Stimulated activated CD8-positive, alpha-beta memory T cell treated with anti-CD3 and anti-CD28 coated beads, Interleukin-12 subunit alpha, Interleukin-12 subunit beta, amount 100 ng/mL, for 24 hours (primary cell): ENCODE measurements around the gene TRIM9.

Experiments used
- DNase-seq: peaks from one replicate; pipeline ENCODE4 v3.0.0-alpha.2; 2020; ENCODE audit errors: extremely low read depth

The TRIM9 gene

DNA sequence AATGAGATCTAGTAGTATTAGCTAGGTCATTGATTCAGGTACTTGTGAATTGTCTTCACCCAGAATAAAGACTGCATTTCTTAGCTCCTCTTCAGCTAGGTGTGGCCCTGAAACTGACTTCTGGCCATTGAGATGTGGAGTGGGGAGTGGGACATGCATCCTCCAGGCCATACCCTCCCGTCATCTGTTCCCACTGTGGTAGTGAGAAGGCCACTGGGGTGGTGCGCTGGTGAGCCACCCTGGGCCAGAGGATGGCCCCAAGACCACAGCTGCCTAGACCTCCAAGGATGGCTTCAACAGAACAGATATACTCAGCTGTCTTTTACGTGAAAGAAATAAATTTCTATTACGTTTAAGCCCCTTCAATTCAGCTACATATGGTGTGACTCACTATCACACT is 36.5 kb downstream of the TRIM9 start:
- DNase-seq, result no peak

DNA sequence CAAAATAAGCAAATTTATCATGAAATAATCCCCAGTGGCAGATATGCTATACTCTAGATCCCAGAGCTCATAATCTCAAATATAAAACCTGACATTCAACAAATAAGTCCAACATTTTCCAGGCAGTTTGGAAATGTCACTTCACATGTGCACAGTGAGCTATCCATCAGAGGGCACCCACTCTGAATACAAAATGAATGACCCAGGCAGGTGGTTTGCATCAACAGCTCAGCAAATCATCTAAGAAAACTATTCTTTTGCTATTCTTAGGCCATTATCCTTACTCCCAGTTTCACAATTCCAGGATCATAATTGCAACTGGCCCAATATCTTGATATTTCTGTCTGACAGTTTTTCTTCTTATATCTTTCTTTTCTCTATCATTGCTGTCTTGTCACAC is 38.5 kb downstream of the TRIM9 start:
- no peak for DNase-seq

DNA sequence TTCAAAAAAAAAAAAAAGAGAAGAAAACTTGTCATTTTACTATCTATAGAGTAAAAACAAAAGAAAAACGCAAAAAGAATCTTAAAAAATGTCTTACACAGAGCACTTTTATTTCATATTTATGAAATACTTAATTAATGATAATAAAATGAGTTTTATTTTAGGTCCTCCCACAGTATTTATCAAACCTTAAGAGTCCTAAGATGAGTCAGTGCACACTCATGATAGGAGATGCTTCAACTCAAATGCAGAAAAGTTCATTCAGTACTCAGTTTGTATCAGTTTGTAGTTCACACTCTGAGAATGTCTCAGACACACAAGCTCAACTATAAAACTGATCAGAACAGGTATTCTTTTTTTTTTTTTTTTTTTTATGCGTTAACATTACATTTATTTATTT is 41.7 kb downstream of the TRIM9 start:
- no peak for DNase-seq

DNA sequence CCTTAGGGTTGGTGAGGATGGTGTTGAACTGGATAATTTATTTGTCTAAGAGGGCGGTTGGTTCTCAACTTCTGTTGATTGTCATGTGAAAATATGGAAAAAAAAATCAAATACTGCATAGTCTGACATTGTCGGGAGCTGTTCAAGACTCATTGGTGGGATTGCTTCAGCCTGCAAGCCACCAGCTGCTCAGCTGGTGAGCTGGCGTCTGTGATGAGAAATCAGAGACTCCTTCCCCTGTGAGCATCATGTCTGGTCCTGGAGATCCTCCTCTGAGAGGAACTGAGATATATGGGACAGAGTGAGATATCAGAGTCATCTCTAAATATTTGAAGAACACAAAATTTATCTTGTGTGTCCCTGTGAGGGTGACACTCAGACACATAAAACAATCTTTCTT is 49.9 kb downstream of the TRIM9 start:
- DNase-seq, result no peak

- DNase-seq, result no peak
These were observed 53.0 kb downstream of the TRIM9 start for GRCh38 chr14:51041883-51042282.

DNA sequence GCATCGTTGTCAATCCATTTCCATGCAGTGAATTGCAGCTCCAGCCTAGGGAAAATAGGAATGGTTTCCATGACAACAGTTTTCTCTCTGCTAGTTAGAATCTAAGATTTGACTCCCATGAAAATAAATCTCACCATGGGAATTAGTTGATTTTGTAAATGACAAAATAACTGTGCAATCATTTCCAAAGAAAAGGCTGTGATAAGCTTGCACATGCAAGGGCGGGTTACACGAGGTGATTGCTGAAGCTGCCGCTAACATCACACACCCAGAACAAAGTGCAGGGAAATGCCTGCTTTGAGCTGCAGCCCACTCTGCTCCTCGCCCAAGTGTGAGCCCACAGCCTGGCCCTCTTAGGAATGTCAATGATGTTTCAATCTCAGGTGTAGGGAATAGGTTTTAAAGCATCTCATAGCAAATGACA is 53.8 kb downstream of the TRIM9 start:
- no peak for DNase-seq

GRCh38 chr14:51039252-51039651 is 55.7 kb downstream of the TRIM9 start:
- no peak for DNase-seq

DNA sequence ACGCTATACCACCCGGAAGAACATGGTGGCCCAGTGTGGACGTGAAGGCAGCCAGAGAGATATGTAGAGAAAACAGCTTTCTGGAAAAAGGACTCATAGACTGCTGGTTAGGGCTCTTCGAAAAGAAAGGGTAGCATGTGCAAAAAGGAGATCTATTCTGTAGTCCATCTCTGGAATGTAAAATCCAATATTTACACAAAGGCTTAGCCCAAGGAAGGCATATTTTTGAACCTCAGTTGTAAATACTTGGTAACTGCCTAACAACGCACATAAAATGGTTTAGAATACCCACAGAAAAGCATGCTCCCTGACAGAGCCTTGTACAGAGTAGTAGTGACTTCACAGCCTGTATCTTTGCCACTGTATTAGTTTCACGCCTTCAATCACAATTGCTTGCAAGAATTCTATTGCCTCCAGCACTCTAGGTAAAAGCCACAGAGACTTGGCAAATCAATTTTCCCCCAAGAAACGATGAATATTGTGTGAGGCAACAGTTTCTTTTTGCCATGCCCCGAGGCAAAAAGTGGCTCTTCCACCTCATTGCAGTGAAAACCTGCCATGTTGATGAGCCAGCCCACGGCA is 59.2 kb downstream of the TRIM9 start:
- no peak for DNase-seq

DNA sequence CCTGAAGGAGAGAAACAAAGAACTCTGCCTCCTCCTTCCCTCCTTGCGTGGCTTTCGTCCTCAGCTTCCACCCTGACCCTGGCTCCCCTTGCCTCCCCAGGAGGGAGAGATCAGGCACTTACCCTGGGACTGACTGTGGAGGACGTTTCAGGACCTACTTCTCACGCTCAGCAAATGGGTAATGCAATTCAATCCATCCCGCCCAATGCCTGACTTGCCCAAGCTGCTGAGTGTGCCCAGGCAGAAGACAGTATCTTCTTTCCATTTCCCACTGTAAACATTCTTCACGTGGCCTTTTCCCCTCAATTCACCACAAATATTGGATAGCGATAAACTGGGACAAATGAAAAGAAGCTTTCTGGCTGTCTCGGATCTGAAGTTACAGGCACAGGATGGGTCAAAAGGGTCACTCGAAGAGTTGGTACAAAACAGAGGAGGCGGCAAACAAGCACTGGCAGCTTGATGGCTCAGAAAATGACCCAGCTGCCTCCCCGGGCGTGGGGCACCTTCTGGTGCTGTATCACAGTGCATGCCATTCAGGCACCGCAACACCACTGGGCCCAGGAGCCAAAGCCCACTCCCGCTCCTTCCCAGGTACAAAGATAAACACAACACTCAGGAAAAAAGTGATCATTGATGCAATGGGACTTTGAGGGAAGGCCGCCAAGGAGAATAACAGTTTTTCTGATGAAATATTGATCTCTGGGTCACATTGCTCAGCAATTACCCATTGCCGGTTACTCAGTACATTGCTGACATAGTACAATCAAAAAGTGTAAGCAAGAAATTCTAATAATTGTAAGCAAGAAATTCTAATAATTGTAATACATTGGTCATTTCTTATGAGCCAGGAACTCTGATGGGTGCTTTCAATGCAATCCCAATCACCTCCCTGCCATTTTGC is 65.8 kb downstream of the TRIM9 start:
- DNase-seq, result no peak

DNA sequence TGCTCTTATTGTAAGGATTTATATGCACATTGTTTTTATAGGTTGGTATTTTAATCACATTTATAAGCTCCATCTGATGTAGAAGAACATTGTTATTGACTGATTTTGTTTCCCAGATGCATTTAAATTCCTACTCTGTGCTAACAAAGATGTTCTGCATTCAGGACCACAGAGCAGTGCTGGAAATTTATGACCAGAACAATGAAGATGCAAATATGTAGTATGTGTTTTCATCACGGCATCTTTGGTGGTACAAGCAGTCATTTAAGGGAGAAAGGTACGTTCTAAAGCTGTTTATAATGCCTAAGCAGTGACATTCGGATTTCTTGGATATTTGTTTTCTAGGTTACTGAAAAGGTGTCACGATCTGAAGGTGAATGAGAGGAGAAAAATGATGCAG is 66.5 kb downstream of the TRIM9 start:
- DNase-seq, result no peak

DNA sequence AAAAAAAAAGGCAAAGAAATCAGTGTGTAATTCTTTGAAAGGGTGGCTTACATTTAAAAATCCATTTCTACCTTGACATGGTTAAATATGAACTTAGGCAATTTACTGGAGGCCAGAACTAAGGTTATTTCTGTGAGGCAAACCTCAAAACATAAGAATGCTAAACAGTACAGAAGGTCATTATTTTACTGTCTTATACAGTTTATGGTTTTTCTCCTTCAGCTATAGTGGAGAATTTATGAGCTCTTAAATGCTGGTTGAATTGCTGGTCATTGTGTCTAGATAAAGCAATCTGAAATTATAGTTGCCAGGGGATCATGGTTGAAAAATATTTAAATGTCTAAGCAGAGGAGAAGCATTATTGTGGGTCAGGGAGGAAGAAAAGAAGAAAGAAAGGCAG is 70.5 kb downstream of the TRIM9 start:
- no peak for DNase-seq

DNA sequence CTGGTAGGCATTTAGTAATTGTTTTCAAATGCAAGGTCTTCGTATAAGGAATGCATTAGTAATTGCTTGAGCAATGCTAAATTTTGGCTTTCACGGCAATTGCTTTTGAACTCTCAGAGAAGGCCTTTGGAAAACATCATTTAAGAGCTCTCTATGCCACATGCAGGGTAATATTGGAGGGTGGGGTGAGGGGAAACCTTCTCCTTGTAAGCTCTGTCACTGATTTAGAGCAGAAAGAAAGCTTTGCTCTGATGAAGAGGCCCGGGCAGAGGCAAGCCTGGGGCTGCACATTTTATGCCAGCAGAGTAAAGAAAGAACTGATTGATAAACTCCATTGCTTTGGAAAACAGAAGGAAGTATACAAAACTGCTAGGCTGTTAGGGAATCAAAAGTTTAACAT is 70.9 kb downstream of the TRIM9 start:
- no peak for DNase-seq

DNA sequence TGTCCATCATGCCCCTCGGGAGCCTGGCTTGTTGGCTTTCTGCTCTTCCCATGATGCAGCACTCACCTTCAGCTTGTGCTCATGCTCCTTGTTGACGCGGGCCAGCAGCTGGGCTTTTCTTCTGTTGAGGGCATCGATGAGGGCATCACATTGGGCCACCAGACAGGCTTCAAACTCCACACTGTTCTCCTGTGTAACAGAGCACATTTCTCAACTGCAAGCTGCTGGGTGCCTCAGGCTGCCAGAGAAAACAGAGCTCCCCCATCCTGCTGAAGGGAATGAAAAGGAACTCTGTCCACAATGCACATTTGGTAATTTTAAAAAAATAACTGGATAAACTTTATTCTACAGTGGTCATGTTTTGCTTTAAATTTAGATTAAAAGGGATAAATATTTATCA is 72.1 kb downstream of the TRIM9 start:
- DNase-seq, result no peak

DNA sequence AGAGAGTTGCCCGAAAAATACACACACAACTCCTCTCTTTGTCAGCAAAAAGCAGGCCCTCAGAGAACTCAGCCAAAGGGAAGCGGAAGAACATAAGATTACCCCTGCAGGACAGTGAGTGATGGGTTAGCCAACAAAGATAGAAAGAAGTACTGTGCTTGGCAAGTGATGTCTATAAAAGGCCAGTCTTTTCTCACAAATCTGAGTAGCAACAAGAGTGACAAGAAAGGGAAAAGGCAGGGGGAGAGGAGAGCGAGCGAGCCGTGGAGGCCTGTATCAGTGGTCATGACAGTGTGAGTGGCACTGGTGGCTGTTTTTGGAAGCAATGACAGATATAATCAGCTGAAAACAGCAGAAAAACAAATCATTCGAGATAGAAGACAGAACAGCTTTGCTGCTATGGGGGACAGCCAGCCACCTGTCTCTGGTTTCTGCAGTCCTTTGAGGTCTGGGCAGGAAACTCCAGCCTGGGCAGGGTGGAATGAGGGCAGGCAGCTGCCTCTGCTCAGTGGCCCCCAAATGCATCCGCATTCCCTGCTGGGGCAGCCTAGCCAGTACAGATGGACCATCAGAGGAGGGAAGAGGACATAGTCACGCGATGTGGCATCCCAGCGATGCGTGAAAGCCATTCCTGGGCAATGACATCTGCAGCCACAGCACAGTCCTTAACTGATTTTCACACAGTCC is 74.7 kb downstream of the TRIM9 start:
- DNase-seq, result no peak

DNA sequence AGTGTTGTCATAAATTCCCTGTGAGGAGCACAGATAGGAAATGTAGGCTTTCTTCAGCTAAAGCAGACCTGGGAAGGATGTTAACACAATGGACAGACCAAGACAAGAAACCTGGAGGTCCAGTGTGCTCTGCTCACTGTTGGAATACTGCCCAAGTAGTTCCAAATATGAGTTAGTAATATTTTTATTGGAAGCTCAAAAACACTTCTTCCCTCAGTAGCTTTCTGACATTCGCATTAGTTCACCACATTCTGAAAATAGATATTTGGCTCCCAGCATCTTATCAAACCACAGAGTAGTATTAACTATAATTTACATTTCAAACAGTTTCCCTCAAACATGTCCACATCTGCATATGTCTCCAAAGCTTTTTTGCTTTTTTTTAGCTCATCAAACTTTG is 75.8 kb downstream of the TRIM9 start:
- DNase-seq, result no peak

- no peak for DNase-seq
These were observed 76.4 kb downstream of the TRIM9 start for GRCh38 chr14:51018521-51018920.

DNA sequence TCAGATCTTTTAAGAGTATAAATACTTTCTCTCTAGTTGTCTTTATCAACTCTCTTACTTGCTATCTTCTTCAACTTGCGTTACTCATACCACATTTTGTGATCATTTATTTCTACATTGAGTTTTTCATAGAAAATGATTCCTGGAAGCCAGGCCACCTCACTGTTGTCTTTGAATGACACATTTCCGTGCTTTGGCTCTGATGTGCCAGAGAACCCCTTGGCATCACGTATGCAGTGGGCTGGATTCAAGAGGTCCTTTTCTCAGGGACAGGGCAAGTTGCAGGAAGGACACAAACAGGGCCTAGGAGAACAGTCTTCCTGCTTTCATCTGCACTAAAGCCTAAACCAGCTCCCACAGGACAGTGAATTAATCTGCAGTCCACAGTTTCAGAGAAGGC is 80.3 kb downstream of the TRIM9 start:
- DNase-seq, result no peak

- DNase-seq, result no peak
These were observed 80.8 kb downstream of the TRIM9 start for GRCh38 chr14:51014086-51014485.

- no peak for DNase-seq
These were observed 82.8 kb downstream of the TRIM9 start for GRCh38 chr14:51012055-51012454.

GRCh38 chr14:51008446-51008845 is 86.5 kb downstream of the TRIM9 start:
- no peak for DNase-seq

- no peak for DNase-seq
These were observed 88.1 kb downstream of the TRIM9 start for GRCh38 chr14:51006781-51007211.

DNA sequence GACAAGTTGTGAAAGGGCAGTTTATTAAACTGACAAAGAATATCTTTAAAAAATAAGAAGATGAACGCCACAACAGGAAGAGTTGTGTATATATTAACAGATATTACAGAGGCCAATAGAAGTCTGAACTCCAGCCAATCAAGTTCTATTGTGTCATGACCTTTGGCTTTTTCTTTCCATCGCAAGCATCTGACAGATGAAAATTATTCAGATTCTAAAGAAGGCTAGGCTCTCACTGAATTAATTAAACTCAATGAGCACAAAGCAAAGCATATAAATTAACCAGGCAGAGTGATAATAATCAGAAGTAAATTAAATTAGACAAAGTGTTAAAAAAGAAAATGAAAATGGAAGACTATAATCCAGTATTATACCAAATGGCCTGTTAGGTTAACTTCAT is 88.6 kb downstream of the TRIM9 start:
- DNase-seq, result no peak
